GM12891 (cell line): ENCODE results near the gene HCK.

Experiments
- PAX5 ChIP-seq: IDR thresholded peaks from 2 replicates; pipeline ENCODE4 v1.6.1; 2011; ENCODE audit warnings: low read length, moderate library complexity, mild to moderate bottlenecking; ENCODE audit not compliant: insufficient read depth, severe bottlenecking
- POLR2A ChIP-seq: IDR thresholded peaks from 2 replicates; pipeline ENCODE4 v1.6.1; 2011; ENCODE audit warnings: low read depth, low read length, control low read depth
- POLR2AphosphoS5 ChIP-seq: IDR thresholded peaks from 2 replicates; pipeline ENCODE4 v1.6.1; 2011; ENCODE audit warnings: low read depth, low read length, control low read depth
- POU2F2 ChIP-seq: IDR thresholded peaks from 2 replicates; pipeline ENCODE4 v1.6.1; 2011; ENCODE audit warnings: low read depth, mild to moderate bottlenecking, control low read depth, low read length, moderate library complexity
- SPI1 ChIP-seq: IDR thresholded peaks from 2 replicates; pipeline ENCODE4 v1.6.1; 2011; ENCODE audit warnings: low read depth, low read length, control low read depth
- TAF1 ChIP-seq: IDR thresholded peaks from 2 replicates; pipeline ENCODE4 v1.6.1; 2011; ENCODE audit warnings: low read depth, low read length, control low read depth

GRCh38 chr20:32126919-32127318, 74.9 kb downstream of the HCK start:
- TF ChIP-seq TAF1 (no peak), POLR2A (no peak), POLR2AphosphoS5 (no peak), PAX5 (no peak), POU2F2 (no peak), SPI1 (no peak)
